ENCODE measurements around the gene PXN.
"Not testable (repeated sequence)": the region's sequence is repeated elsewhere in the genome, so short reads cannot be mapped to it uniquely, and the experiment has no call there.

Gene PXN

DNA sequence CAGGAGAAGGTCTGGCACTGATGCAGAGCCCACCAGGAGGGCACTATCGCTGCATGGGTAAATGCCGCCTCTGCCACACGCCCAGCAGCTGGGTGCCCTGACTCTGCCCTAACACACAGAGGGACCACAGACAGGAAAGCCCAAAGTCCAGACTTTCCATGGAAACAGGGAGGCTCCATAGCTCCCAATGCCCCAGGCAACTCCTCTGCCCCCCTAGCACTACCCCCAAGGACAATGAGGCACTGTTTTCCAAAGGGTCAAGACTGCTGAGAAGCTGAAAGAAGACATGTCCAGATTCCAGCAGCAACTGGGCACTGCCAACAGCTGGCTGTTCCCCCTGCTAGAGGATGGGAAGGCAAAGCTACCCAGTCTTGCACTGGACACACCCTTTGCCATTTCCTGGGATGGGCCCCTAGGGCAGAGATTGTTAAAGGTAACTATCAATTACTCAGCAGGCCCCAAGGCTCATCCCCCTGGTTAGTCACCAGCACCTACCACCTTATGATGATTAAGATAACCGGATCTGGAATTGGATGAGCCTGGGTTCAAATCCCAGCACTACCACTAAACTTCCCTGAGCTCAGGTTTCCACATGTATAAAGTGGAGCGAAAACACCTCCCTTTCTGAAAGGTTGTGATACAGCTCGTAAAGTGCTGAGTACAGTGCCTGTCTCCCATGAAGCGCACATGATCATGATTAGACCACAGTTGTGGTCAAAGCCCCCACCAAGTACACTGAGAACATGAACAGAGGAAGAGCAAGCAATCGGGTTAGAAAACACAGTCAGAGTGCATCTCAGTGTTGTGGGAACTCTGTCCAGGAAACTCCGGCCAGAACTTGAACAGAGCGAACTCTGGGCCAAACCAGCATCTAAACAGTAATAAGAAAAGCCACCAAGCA is 3.3 kb downstream of the PXN start:
- no peak for DNase-seq

DNA sequence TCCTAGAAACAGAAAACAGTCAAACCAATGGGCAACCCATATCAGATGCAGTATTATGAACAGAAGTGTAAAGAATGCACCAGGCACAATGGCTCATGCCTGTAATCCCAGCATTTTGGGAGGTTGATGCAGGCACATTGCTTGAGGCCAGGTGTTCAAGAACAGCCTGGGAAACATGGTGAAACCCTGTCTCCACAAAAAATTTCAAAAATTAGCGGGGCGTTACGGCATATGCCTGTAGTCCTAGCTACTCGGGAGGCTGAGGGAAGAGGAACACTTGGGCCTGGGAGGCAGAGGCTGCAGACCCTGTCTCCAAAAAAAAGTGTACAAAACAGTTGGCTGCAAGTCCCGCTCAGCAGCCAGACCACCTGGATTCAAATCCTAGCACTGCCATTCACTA is 4.9 kb downstream of the PXN start:
- no peak for DNase-seq

DNA sequence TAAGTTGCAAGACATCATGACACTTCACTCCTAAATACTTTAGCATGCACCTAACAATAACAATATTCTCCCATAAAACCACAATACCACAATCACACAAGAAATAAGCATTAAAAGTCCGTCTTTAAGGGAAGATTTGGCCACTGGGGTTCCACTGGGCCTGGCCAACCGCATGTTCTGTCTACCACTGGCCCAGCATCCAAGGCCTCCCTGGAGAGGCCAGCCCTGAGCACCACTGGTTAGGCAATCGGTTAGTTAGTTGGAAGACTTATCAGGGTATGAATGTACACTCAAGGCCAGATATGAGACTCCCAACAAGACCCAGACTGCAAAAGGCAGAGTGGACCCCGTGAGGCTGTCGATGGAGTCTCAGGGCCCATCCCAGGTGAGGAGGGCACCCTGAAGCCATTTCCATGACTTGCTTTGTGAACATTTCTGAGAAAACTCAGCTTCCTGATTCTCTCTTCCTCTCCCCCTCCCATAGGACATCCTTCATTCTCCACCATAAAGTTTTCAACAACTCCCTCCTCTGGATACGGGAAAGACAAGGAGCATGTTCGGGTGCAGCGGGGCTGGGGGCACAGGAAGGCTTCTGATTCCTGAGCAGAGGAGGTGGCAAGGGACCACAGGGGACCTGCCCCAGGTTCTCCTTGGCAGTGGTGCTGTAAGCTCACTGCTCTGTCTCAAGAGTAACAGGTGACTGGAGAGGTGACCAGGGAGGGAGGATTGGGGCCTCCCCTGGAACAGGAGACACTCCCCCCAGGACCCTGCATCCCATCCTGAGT is 5.9 kb downstream of the PXN start:
- DNase-seq = no peak

GRCh38 chr12:120258323-120258896 is 7.1 kb downstream of the PXN start:
- DNase-seq = no peak

DNA sequence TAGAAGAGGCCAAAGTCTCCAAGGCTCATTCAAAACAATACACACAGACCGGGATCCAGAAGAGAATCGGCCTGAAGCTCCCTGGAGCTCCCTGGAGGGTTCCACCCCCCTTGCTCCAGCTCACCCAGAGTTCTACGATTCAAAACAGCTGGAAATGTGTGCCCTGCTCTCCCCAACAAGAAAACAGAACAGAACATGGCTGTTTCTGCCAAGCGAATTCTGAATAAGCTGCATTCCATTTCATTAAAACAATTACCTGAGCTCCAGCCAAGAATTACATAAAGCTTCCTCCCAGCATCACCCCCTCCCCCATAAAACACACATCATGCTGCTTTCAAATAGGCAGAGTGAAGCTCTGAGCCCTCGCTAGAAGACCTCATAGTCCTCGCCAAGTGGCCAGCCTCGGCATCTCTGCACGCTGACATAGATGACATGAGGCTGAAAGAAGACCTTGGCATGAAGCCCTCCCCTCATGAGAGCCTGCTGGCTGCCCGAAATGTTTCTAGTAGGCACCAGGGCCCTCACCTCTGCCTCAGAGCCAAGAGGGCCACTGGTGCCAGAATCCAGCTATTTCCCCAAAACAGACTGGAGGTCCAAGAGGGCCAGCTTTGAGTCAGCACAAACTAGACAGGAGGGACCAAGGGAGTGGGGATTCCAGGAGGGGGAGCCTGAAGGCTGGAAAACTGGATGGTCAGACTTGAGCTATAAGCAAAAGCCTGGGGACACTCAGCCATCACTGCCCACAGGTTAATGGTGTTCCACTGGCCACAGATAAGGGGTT is 8.3 kb downstream of the PXN start:
- DNase-seq = no peak

- no peak for DNase-seq
Measured at GRCh38 chr12:120254809-120255208, 10.7 kb downstream of the PXN start.

GRCh38 chr12:120253313-120253712 is 12.2 kb downstream of the PXN start:
- DNase-seq = not testable (repeated sequence)

- DNase-seq = no peak
Measured at GRCh38 chr12:120252071-120252906, 13.2 kb downstream of the PXN start.

DNA sequence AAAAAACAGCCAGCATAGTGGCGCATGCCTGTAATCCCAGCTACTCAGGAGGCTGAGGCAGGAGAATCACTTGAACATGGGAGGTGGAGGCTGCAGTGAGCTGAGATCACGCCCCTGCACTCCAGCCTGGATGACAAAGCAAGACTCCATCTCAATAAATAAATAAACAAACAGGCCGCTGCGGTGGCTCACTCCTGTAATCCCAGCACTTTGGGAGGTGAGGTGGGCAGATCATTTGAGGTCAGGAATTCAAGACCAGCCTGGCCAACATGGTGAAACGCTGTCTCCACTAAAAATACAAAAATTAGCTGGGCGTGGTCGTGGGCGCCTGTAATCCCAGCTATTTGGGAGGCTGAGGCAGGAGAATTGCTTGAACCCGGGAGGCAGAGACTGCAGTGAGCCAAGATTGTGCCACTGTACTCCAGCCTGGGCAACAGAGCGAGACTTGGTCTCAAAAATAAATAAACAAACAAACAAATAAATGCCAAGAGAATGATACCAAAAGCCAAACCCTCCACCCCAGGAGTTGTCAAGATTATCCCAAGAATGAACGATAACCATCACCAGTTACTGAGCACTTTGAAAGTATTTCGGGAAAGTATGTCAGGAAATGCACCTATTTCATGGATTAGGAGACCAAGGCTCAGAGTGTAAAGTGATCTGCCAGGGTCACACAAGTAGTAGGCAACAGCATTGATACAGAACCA is 14.0 kb downstream of the PXN start:
- not testable (repeated sequence) for DNase-seq

- no peak for DNase-seq
Measured at GRCh38 chr12:120249875-120250795, 15.4 kb downstream of the PXN start.

DNA sequence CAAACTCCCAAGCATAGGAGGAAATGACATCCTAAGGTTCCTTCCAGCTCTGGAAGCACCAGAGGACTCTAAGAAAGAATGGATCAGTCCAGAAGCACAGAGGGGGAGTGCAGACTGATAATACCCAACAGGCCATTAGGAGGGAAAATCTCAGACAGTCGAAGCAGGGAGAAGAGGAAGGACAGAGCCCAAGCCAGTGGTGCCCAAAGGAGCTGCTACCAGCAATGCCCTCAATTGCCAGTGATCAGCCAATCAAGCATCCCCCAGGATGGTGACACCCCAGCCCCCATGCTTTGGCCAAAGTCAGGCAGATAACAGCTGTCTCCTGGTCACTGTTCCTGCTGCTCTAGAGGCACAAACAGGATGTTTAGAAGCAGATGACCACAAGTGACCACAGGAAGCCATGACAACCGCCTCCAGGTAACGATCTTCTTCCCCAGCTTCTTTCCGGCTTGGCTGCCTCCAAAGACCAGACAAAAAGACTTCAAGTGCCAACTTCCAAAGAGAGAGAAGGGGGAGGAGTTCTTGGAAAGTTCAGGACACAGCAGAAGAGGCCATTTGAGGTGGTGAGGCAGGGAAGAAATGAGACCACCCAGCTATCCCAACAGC is 16.2 kb downstream of the PXN start:
- DNase-seq = no peak

GRCh38 chr12:120247621-120248030 is 17.9 kb downstream of the PXN start:
- DNase-seq = no peak

- DNase-seq = no peak
Measured at GRCh38 chr12:120247183-120247582, 18.3 kb downstream of the PXN start.

DNA sequence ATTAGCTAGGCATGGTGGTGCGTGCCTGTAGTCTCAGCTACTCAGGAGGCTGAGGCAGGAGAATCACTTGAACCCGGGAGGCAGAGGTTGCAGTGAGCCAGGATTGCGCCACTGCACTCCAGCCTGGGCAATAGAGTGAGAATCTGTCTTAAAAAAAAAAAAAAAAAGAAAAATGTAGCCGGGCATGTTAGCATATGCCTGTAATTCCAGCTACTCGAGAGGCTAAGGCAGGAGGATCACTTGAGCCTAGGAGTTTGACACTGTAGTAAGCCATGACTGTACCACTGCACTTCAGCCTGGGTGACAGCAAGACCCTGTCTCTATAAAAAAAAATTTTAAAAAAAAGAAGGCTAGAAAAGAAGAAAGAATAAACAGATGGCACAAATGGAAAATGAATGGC is 18.8 kb downstream of the PXN start:
- not testable (repeated sequence) for DNase-seq

GRCh38 chr12:120242971-120243699 is 22.4 kb downstream of the PXN start:
- no peak for DNase-seq

- DNase-seq = no peak
Measured at GRCh38 chr12:120242275-120242799, 23.2 kb downstream of the PXN start.

DNA sequence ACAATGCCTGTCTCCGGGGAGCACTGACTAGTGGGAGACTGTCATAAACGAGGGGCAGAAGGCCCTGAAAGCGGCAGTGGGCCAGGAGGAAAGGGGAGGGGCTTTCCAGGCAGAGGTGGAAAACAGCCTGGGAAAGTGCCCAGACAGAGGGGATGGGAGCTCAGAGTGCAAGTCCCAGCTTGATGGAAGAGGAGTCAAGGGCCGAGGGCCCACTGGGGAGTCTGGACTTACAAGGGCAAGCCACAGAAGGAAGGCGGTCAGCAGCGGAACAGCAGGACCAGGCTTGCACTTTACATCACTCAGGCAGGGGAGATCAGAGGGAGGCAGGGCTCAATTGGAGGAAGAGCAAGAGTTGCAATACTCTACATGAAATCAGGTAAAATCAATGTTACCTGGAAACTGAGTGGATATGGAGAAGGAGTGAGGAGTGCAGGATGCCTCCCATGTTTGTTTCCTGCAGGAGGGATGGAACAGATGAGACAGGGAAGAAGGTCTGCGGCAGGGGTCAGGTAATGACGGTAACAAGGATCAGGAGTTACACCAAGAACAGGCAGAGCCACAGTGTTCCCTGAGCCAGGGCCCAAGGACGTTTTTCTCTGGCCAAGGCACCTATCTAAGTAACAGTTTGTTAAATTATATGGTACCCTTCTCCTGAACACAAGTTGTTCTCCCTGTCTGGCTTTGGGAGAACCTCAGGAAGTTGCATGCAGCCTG is 23.8 kb downstream of the PXN start:
- no peak for DNase-seq

GRCh38 chr12:120240495-120240833 is 25.1 kb downstream of the PXN start:
- no peak for DNase-seq

Data from NCI-H526 treated with DMSO at 0.1 percent for 48 hours (cell line).